ENCODE data around the gene IFT172. TPM values are rescaled to one million over a fixed set of nuclear protein-coding genes. Genes with fewer than 3 reads are reported as not detected.
"Not testable (repeated sequence)": the region's sequence is repeated elsewhere in the genome, so short reads cannot be mapped to it uniquely, and the experiment has no call there.

The IFT172 gene
- 7.3 TPM for polyA plus RNA-seq (2013, experiment 1 of 2)
- 9.3 TPM for polyA plus RNA-seq (2013, experiment 2 of 2)

GRCh38 chr2:27489498-27490397 lies at the start of gene IFT172:
Gene IFT172, minus strand, starts transcription at chr2:27489743. Its CDS starts 90 bp downstream, at chr2:27489653.
- peaks cover 7% of the 10 kb centered on the region; the same call in 1 of the 2 replicates for H3K4me1 ChIP-seq (ENCODE audit: insufficient read depth, low read length)
- peak within 1 kb of the TSS; percentile 78 for H3K4me3 ChIP-seq (ENCODE audit: low read length)
- no peak within 1 kb of the TSS for H3K27ac ChIP-seq (ENCODE audit: low read depth, low read length)
- H3K36me3 ChIP-seq (ENCODE audit: insufficient read depth, low read length) = no peaks in the 10 kb centered on the region
- peaks cover 13% of the 10 kb centered on the region for H3K27me3 ChIP-seq (ENCODE audit: insufficient read depth, low read length)
- H3K9me3 ChIP-seq (ENCODE audit: insufficient read depth, low read depth, low read length) = no peaks in the 10 kb centered on the region
- 11% methylated on average over 42 of the region's 43 CpGs for WGBS
- H3K9ac ChIP-seq (ENCODE audit: low read depth, low read length) = peak within 1 kb of the TSS; percentile 23

- not testable (repeated sequence) for H3K9ac ChIP-seq (ENCODE audit: low read depth, low read length); H3K9me3 ChIP-seq (ENCODE audit: insufficient read depth, low read depth, low read length); H3K27me3 ChIP-seq (ENCODE audit: insufficient read depth, low read length); H3K36me3 ChIP-seq (ENCODE audit: insufficient read depth, low read length); H3K27ac ChIP-seq (ENCODE audit: low read depth, low read length); H3K4me1 ChIP-seq (ENCODE audit: insufficient read depth, low read length); H3K4me3 ChIP-seq (ENCODE audit: low read length)
- WGBS = no CpG with 5 or more reads among the region's 6 CpGs
These were observed 49.4 kb upstream of the IFT172 start for GRCh38 chr2:27538839-27539450.

GRCh38 chr2:27537287-27537686 lies 47.7 kb upstream of the IFT172 start:
- Histone ChIP-seq H3K27ac (ENCODE audit: low read depth, low read length) (no peak overlapping the region), H3K27me3 (ENCODE audit: insufficient read depth, low read length) (no peaks in the 10 kb centered on the region), H3K4me1 (ENCODE audit: insufficient read depth, low read length) (no peaks in the 10 kb centered on the region), H3K36me3 (ENCODE audit: insufficient read depth, low read length) (no peaks in the 10 kb centered on the region), H3K4me3 (ENCODE audit: low read length) (no peak overlapping the region), H3K9ac (ENCODE audit: low read depth, low read length) (no peak overlapping the region), H3K9me3 (ENCODE audit: insufficient read depth, low read depth, low read length) (no peaks in the 10 kb centered on the region)
- WGBS = 85% methylated on average over 4 of the region's 4 CpGs

- no peaks in the 10 kb centered on the region for H3K36me3 ChIP-seq (ENCODE audit: insufficient read depth, low read length)
- H3K27me3 ChIP-seq (ENCODE audit: insufficient read depth, low read length) = no peaks in the 10 kb centered on the region
- no peak overlapping the region for H3K27ac ChIP-seq (ENCODE audit: low read depth, low read length)
- no peak overlapping the region for H3K9ac ChIP-seq (ENCODE audit: low read depth, low read length)
- no peak overlapping the region for H3K4me3 ChIP-seq (ENCODE audit: low read length)
- no peaks in the 10 kb centered on the region for H3K4me1 ChIP-seq (ENCODE audit: insufficient read depth, low read length)
- WGBS = 94% methylated on average over 2 of the region's 2 CpGs
- H3K9me3 ChIP-seq (ENCODE audit: insufficient read depth, low read depth, low read length) = no peaks in the 10 kb centered on the region
These were observed 42.4 kb upstream of the IFT172 start for GRCh38 chr2:27531983-27532382.

GRCh38 chr2:27527182-27527581 lies 37.6 kb upstream of the IFT172 start:
- H3K27me3 ChIP-seq (ENCODE audit: insufficient read depth, low read length) = no peaks in the 10 kb centered on the region
- no peak overlapping the region for H3K4me3 ChIP-seq (ENCODE audit: low read length)
- no peaks in the 10 kb centered on the region for H3K9me3 ChIP-seq (ENCODE audit: insufficient read depth, low read depth, low read length)
- 77% methylated on average over 3 of the region's 3 CpGs for WGBS
- H3K27ac ChIP-seq (ENCODE audit: low read depth, low read length) = no peak overlapping the region
- H3K36me3 ChIP-seq (ENCODE audit: insufficient read depth, low read length) = no peaks in the 10 kb centered on the region
- H3K4me1 ChIP-seq (ENCODE audit: insufficient read depth, low read length) = no peaks in the 10 kb centered on the region
- H3K9ac ChIP-seq (ENCODE audit: low read depth, low read length) = no peak overlapping the region

- Histone ChIP-seq H3K4me3 (ENCODE audit: low read length) (no peak overlapping the region), H3K27ac (ENCODE audit: low read depth, low read length) (no peak overlapping the region), H3K4me1 (ENCODE audit: insufficient read depth, low read length) (no peaks in the 10 kb centered on the region), H3K9ac (ENCODE audit: low read depth, low read length) (no peak overlapping the region), H3K27me3 (ENCODE audit: insufficient read depth, low read length) (no peaks in the 10 kb centered on the region), H3K9me3 (ENCODE audit: insufficient read depth, low read depth, low read length) (no peaks in the 10 kb centered on the region), H3K36me3 (ENCODE audit: insufficient read depth, low read length) (no peaks in the 10 kb centered on the region)
- WGBS = 94% methylated on average over 7 of the region's 7 CpGs
These were observed 32.9 kb upstream of the IFT172 start for GRCh38 chr2:27522400-27522945.

- Histone ChIP-seq H3K4me3 (ENCODE audit: low read length) (no peak overlapping the region), H3K9me3 (ENCODE audit: insufficient read depth, low read depth, low read length) (no peaks in the 10 kb centered on the region), H3K27me3 (ENCODE audit: insufficient read depth, low read length) (no peaks in the 10 kb centered on the region), H3K36me3 (ENCODE audit: insufficient read depth, low read length) (no peaks in the 10 kb centered on the region), H3K9ac (ENCODE audit: low read depth, low read length) (no peak overlapping the region), H3K4me1 (ENCODE audit: insufficient read depth, low read length) (no peaks in the 10 kb centered on the region), H3K27ac (ENCODE audit: low read depth, low read length) (no peak overlapping the region)
- 94% methylated on average over 2 of the region's 2 CpGs for WGBS
These were observed 30.8 kb upstream of the IFT172 start for GRCh38 chr2:27520316-27520715.

- H3K27me3 ChIP-seq (ENCODE audit: insufficient read depth, low read length) = no peaks in the 10 kb centered on the region
These were observed 29.2 kb upstream of the IFT172 start for GRCh38 chr2:27518782-27519113.

GRCh38 chr2:27518113-27518781 lies 28.7 kb upstream of the IFT172 start:
- H3K9ac ChIP-seq (ENCODE audit: low read depth, low read length) = no peak overlapping the region
- no peaks in the 10 kb centered on the region for H3K36me3 ChIP-seq (ENCODE audit: insufficient read depth, low read length)
- WGBS = 88% methylated on average over 5 of the region's 5 CpGs
- H3K9me3 ChIP-seq (ENCODE audit: insufficient read depth, low read depth, low read length) = no peaks in the 10 kb centered on the region
- H3K4me1 ChIP-seq (ENCODE audit: insufficient read depth, low read length) = no peaks in the 10 kb centered on the region
- no peak overlapping the region for H3K4me3 ChIP-seq (ENCODE audit: low read length)
- H3K27ac ChIP-seq (ENCODE audit: low read depth, low read length) = no peak overlapping the region
- no peaks in the 10 kb centered on the region for H3K27me3 ChIP-seq (ENCODE audit: insufficient read depth, low read length)

More at GRCh38 chr2:27518782-27519113, 29.2 kb upstream of the IFT172 start:
- Histone ChIP-seq H3K9me3 (ENCODE audit: insufficient read depth, low read depth, low read length) (no peaks in the 10 kb centered on the region), H3K9ac (ENCODE audit: low read depth, low read length) (no peak overlapping the region), H3K4me1 (ENCODE audit: insufficient read depth, low read length) (no peaks in the 10 kb centered on the region), H3K4me3 (ENCODE audit: low read length) (no peak overlapping the region), H3K36me3 (ENCODE audit: insufficient read depth, low read length) (no peaks in the 10 kb centered on the region), H3K27ac (ENCODE audit: low read depth, low read length) (no peak overlapping the region)
- WGBS = 91% methylated on average over 4 of the region's 4 CpGs

GRCh38 chr2:27509326-27509725 lies 19.8 kb upstream of the IFT172 start:
- no peaks in the 10 kb centered on the region for H3K36me3 ChIP-seq (ENCODE audit: insufficient read depth, low read length)
- no peak overlapping the region for H3K4me3 ChIP-seq (ENCODE audit: low read length)
- no peaks in the 10 kb centered on the region for H3K9me3 ChIP-seq (ENCODE audit: insufficient read depth, low read depth, low read length)
- H3K4me1 ChIP-seq (ENCODE audit: insufficient read depth, low read length) = no peaks in the 10 kb centered on the region
- H3K27ac ChIP-seq (ENCODE audit: low read depth, low read length) = no peak overlapping the region
- WGBS = 81% methylated on average over 5 of the region's 6 CpGs
- H3K27me3 ChIP-seq (ENCODE audit: insufficient read depth, low read length) = no peaks in the 10 kb centered on the region
- no peak overlapping the region for H3K9ac ChIP-seq (ENCODE audit: low read depth, low read length)

- no peaks in the 10 kb centered on the region for H3K36me3 ChIP-seq (ENCODE audit: insufficient read depth, low read length)
- 84% methylated on average over 4 of the region's 4 CpGs for WGBS
- H3K4me3 ChIP-seq (ENCODE audit: low read length) = no peak overlapping the region
- no peaks in the 10 kb centered on the region for H3K9me3 ChIP-seq (ENCODE audit: insufficient read depth, low read depth, low read length)
- no peak overlapping the region for H3K9ac ChIP-seq (ENCODE audit: low read depth, low read length)
- H3K27ac ChIP-seq (ENCODE audit: low read depth, low read length) = no peak overlapping the region
- no peaks in the 10 kb centered on the region for H3K27me3 ChIP-seq (ENCODE audit: insufficient read depth, low read length)
- peaks cover 4% of the 10 kb centered on the region; the same call in 1 of the 2 replicates for H3K4me1 ChIP-seq (ENCODE audit: insufficient read depth, low read length)
These were observed 17.8 kb upstream of the IFT172 start for GRCh38 chr2:27507293-27507692.

Data from HUES64 (cell line).